ENCODE measurements around the gene NAA80.

NAA80 gene

DNA sequence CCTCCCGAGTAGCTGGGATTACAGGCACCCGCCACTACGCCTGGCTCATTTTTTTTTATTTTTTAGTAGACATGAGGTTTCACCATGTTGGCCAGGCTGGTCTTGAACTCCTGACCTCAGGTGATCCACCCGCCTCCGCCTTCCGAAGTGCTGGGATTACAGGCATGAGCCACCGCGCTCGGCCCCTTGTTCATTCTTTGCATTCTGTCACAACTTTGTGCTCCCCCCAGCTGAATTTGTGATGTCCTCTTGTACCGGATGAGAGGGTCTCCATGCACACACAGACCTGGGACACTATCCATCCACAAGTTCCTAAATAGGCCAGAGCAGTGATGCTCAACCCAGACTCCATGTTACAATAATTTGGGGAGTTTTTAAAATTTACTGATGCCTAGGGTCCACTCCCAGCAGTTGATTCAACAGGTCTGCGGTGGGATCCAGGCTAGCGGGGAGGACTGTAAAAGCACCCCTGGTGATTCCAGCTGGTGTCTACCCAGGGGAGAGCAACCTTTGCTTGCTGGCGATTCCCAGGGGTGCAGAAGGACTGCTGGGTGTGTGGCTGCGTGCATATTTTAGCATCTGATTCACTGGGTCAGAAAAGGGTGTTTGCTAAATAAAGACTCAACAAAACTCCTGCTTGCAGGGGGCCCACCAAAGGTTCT lies 40.4 kb upstream of the NAA80 start:
- H3K36me3 ChIP-seq (ENCODE audit: control insufficient read depth, low read length) = peaks cover 42% of the 10 kb centered on the region
- TF ChIP-seq, protein P1, sequence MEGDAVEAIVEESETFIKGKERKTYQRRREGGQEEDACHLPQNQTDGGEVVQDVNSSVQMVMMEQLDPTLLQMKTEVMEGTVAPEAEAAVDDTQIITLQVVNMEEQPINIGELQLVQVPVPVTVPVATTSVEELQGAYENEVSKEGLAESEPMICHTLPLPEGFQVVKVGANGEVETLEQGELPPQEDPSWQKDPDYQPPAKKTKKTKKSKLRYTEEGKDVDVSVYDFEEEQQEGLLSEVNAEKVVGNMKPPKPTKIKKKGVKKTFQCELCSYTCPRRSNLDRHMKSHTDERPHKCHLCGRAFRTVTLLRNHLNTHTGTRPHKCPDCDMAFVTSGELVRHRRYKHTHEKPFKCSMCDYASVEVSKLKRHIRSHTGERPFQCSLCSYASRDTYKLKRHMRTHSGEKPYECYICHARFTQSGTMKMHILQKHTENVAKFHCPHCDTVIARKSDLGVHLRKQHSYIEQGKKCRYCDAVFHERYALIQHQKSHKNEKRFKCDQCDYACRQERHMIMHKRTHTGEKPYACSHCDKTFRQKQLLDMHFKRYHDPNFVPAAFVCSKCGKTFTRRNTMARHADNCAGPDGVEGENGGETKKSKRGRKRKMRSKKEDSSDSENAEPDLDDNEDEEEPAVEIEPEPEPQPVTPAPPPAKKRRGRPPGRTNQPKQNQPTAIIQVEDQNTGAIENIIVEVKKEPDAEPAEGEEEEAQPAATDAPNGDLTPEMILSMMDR (IDR thresholded peaks at IDR 0.05; ENCODE audit: low read depth, low read length, poor library complexity, severe bottlenecking) = no peak
- TF ChIP-seq EZH2phosphoT487 (IDR thresholded peaks at IDR 0.05; ENCODE audit: borderline replicate concordance, low read length) = no peak
- no peaks in the 10 kb centered on the region for H3K9me2 ChIP-seq (replicated peaks; ENCODE audit: control insufficient read depth, low read length)
- H3K4me1 ChIP-seq (ENCODE audit: control insufficient read depth, low read length) = peaks cover 58% of the 10 kb centered on the region
- H3K27me3 ChIP-seq (ENCODE audit: control insufficient read depth, low read length) = no peaks in the 10 kb centered on the region
- H3K79me2 ChIP-seq (ENCODE audit: control insufficient read depth, low read length) = peaks cover 58% of the 10 kb centered on the region
- H3K27ac ChIP-seq (ENCODE audit: low read depth, low read length) = peak overlapping the region; percentile 90
- peak overlapping the region; percentile 98 for H3K4me2 ChIP-seq (ENCODE audit: low read length)
- H4K20me1 ChIP-seq (ENCODE audit: control insufficient read depth, insufficient read depth, low read depth, low read length) = 0 out of 2 replicates have a peak, but pooled peaks cover 10% of the 10 kb centered on the region
- H3F3A ChIP-seq (ENCODE audit: control insufficient read depth, insufficient read depth) = peaks cover 14% of the 10 kb centered on the region
- no peaks in the 10 kb centered on the region for H3K9me3 ChIP-seq (ENCODE audit: control insufficient read depth, insufficient read depth, low read length)
- H3K4me3 ChIP-seq (ENCODE audit: low read length) = peak overlapping the region; percentile 83

DNA sequence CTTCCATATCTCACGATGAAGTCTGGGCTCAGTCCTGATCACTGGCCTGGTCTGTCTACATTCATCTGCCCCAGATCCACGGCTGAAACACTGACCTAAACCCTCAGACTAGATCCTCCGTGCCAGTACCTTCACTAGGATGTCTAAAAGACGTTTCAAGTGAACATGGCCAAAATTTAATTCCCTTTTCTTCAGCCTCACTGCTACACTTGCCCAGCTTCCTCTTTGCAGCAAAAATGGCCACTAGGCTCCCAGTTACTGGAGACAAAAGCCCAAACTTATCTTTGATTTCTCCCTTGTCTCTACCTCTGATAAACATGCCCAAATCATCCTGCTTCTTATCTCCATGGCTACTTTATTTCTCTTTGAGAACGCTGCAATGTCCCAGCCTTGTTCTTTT lies 39.8 kb upstream of the NAA80 start:
- Histone ChIP-seq H3K36me3 (ENCODE audit: control insufficient read depth, low read length) (peaks cover 49% of the 10 kb centered on the region), H3K79me2 (ENCODE audit: control insufficient read depth, low read length) (peaks cover 65% of the 10 kb centered on the region), H3K9me3 (ENCODE audit: control insufficient read depth, insufficient read depth, low read length) (no peaks in the 10 kb centered on the region), H3F3A (ENCODE audit: control insufficient read depth, insufficient read depth) (peaks cover 14% of the 10 kb centered on the region), H3K4me1 (ENCODE audit: control insufficient read depth, low read length) (peaks cover 64% of the 10 kb centered on the region), H3K4me2 (ENCODE audit: low read length) (peak overlapping the region; percentile 98), H3K4me3 (ENCODE audit: low read length) (peak overlapping the region; percentile 83), H3K27ac (ENCODE audit: low read depth, low read length) (peak overlapping the region; percentile 90), H3K27me3 (ENCODE audit: control insufficient read depth, low read length) (no peaks in the 10 kb centered on the region), H4K20me1 (ENCODE audit: control insufficient read depth, insufficient read depth, low read depth, low read length) (0 out of 2 replicates have a peak, but pooled peaks cover 10% of the 10 kb centered on the region), H3K9me2 (replicated peaks; ENCODE audit: control insufficient read depth, low read length) (no peaks in the 10 kb centered on the region)
- TF ChIP-seq, protein P1 (IDR thresholded peaks at IDR 0.05; ENCODE audit: low read depth, low read length, poor library complexity, severe bottlenecking) = peak; percentile 21
- TF ChIP-seq EZH2phosphoT487 (IDR thresholded peaks at IDR 0.05; ENCODE audit: borderline replicate concordance, low read length) = no peak

DNA sequence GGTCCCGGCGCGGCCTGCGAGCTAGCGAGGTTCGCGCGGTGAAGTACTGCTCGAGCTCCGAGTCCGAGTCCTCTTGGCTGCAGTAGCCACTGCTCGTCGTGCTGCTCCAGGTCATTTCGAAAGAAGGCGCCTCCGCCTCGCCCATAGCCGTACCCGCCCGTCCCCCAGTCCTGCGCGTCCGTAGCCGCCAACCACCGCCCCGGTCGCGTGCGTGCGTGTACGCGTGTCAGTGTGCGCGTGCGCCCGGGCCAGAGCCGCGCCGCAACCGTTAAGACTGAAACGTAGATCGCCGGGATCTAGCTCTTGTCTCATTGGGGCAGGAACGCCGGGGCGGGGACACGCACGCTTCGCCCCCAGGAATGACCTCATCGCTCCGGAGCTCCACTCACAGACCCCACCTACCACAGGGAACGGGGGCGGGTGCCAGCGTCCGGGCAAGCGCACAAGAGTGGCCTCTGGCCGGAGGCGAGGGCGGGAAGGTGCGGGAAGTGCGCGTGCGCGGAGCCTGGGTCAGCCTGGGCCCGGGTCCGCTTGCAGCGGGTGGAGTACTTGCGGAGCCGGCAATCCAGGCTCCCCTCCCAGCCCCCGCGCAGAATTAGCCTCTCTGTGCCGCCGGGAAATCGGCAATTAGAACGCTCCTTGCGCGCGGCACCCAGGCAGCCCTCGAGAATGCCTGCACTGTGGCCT lies 38.1 kb upstream of the NAA80 start:
- Histone ChIP-seq H3K9me3 (ENCODE audit: control insufficient read depth, insufficient read depth, low read length) (no peaks in the 10 kb centered on the region), H3K27ac (ENCODE audit: low read depth, low read length) (peak overlapping the region; percentile 90), H3K36me3 (ENCODE audit: control insufficient read depth, low read length) (peaks cover 65% of the 10 kb centered on the region), H3K4me3 (ENCODE audit: low read length) (peak overlapping the region; percentile 83), H3K27me3 (ENCODE audit: control insufficient read depth, low read length) (no peaks in the 10 kb centered on the region), H3K4me2 (ENCODE audit: low read length) (peak overlapping the region; percentile 98), H3K4me1 (ENCODE audit: control insufficient read depth, low read length) (peaks cover 69% of the 10 kb centered on the region), H3F3A (ENCODE audit: control insufficient read depth, insufficient read depth) (peaks cover 14% of the 10 kb centered on the region), H3K79me2 (ENCODE audit: control insufficient read depth, low read length) (peaks cover 81% of the 10 kb centered on the region), H3K9me2 (replicated peaks; ENCODE audit: control insufficient read depth, low read length) (no peaks in the 10 kb centered on the region), H4K20me1 (ENCODE audit: control insufficient read depth, insufficient read depth, low read depth, low read length) (0 out of 2 replicates have a peak, but pooled peaks cover 10% of the 10 kb centered on the region)
- no peak for TF ChIP-seq EZH2phosphoT487 (IDR thresholded peaks at IDR 0.05; ENCODE audit: borderline replicate concordance, low read length)
- TF ChIP-seq, protein P1 (IDR thresholded peaks at IDR 0.05; ENCODE audit: low read depth, low read length, poor library complexity, severe bottlenecking) = no peak

Measured in DOHH2 (cell line).